HUES6 (cell line): ENCODE measurements around the gene ZNF248.
A peak's percentile ranks its signal among the peaks of the same experiment; 100 is the strongest.

ENCODE experiments used
- H3K27ac ChIP-seq: 2 replicates; pipeline ENCODE4 v1.7.0; 2013; ENCODE audit warnings: low read depth, mild to moderate bottlenecking, low read length, inconsistent platforms
- H3K27me3 ChIP-seq: 2 replicates; pipeline ENCODE4 v1.6.1; 2013; ENCODE audit warnings: low read length; ENCODE audit not compliant: control insufficient read depth, insufficient read depth
- H3K36me3 ChIP-seq: 2 replicates; pipeline ENCODE4 v1.6.1; 2013; ENCODE audit warnings: low read length; ENCODE audit not compliant: control insufficient read depth, insufficient read depth
- H3K4me1 ChIP-seq: 2 replicates; pipeline ENCODE4 v1.6.1; 2013; ENCODE audit warnings: low read length; ENCODE audit not compliant: control insufficient read depth, insufficient read depth
- H3K4me3 ChIP-seq: 2 replicates; pipeline ENCODE4 v1.5.1; 2013; ENCODE audit warnings: low read depth, low read length
- H3K9ac ChIP-seq: one replicate; pipeline ENCODE4 v1.6.1; 2013; ENCODE audit warnings: mild to moderate bottlenecking, low read length
- H3K9me3 ChIP-seq: 2 replicates; pipeline ENCODE4 v1.6.1; 2013; ENCODE audit warnings: low read depth, low read length; ENCODE audit not compliant: control insufficient read depth, insufficient read depth

ZNF248 gene

DNA sequence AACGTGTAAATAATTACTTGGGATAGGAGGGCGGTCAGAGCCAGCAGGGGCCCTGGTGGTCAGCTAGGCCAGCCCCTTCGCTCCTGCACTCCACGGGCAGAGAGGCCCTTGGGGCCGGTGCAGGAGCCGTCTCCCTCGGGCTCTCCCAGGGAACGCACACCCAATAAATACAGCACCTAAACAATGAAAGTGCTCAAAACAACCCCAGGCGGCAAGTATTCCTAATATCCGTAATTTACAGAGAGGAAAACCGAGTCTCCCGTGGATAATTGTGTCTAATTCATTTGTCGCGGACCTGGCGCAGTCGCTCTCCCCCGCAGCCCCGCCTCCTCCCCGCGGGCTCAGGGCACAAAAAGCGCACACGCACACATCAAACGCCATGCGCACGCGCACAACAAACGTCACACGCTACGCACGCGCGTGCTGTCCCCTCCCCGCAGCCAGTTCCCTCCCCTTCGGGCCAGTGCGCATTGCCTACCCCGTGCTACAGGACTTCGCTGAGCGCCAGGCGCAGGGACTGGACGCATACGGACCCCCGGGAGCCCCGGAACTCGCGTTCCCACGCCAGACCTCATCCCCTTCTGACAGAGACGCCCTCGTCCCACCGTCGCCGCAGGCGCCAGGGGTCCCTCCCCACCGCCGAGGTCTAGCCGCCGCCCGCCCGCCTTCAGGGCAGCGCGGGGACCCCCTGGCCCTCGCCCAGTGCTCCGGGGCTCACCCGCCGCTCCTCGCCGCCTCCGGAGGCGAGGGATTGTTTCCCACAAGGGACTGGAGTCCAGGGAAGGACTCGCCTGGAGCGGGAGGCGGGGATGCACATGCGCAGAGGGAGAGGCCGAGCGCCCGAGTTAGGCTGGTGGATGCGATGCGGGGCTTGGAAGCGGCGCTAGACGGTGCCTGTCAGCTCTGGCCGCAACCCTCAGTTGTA lies at the start of gene ZNF248:
ZNF248 (minus strand) TSS at position 324 of the 925 bp plus-strand sequence. CDS start 1,300 bp downstream, outside the sequence.
- Histone ChIP-seq H3K9ac (no peak within 1 kb of the TSS), H3K9me3 (peaks cover 55% of the 10 kb centered on the region), H3K4me3 (peak within 1 kb of the TSS; percentile 55; the same call in 1 of the 2 replicates), H3K36me3 (no peaks in the 10 kb centered on the region), H3K27ac (no peak within 1 kb of the TSS), H3K27me3 (no peaks in the 10 kb centered on the region), H3K4me1 (no peaks in the 10 kb centered on the region)

DNA sequence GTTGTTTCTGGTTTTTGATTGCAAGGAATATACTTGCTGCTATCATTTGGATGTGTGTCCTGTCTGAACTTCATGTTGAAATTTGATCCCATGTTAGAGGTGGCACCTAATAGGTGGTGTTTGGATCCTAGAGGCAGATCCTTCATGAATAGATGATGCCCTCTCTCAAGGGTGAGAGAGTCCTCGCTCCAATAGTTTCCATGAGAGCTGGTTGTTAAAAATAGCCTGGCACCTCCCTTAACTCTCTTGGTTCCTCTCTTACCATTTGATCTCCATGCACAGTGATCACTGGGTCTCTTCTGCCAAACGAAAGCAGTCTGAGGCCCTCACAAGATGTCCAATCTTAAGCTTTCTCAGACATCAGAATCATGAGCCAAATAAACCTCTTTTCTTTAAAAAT lies 49.0 kb upstream of the ZNF248 start:
- Histone ChIP-seq H3K9me3 (peaks cover 35% of the 10 kb centered on the region), H3K27ac (no peak overlapping the region), H3K27me3 (no peaks in the 10 kb centered on the region), H3K4me3 (no peak overlapping the region), H3K4me1 (no peaks in the 10 kb centered on the region), H3K36me3 (no peaks in the 10 kb centered on the region), H3K9ac (no peak overlapping the region)

DNA sequence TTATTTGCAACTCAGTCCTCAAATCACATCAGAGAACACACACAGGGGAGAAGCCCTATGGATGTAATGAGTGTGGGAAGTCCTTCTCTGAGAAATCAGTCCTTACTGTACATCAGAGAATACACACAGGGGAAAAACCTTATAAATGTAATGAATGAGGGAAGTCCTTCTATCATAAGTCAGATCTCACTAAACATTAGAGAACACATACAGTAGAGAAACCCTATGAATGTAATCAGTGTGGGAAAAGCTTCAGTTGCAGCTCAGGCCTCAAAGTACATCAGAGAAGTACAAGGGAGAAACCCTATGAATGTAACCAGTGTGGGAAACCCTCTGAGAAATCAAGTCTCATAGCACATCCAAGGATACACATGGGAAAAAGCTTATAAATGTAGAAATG lies 39.0 kb upstream of the ZNF248 start:
- H3K27ac ChIP-seq = no peak overlapping the region
- no peak overlapping the region for H3K4me3 ChIP-seq
- peaks cover 38% of the 10 kb centered on the region for H3K9me3 ChIP-seq
- no peaks in the 10 kb centered on the region for H3K27me3 ChIP-seq
- no peaks in the 10 kb centered on the region for H3K36me3 ChIP-seq
- H3K9ac ChIP-seq = no peak overlapping the region
- no peaks in the 10 kb centered on the region for H3K4me1 ChIP-seq

DNA sequence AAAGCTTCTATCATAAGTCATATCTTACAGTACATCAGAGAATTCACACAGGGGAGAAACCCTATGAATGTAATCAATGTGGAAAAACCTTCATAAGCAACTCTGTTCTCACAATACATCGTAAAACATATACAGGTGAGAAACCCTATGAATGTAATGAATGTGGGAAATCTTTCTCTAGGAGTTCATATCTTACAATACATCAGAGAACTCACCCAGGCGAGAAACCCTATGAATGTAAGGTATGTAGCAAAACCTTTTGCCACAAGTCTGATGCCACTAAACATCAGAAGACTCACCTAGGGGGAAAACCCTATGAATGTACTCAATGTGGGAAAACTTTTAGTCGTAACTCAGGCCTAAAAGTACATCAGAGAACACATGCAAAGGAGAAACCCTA lies 38.3 kb upstream of the ZNF248 start:
- H3K4me3 ChIP-seq = no peak overlapping the region
- no peaks in the 10 kb centered on the region for H3K4me1 ChIP-seq
- H3K27me3 ChIP-seq = no peaks in the 10 kb centered on the region
- no peaks in the 10 kb centered on the region for H3K36me3 ChIP-seq
- H3K9me3 ChIP-seq = peaks cover 44% of the 10 kb centered on the region
- H3K27ac ChIP-seq = no peak overlapping the region
- H3K9ac ChIP-seq = no peak overlapping the region

DNA sequence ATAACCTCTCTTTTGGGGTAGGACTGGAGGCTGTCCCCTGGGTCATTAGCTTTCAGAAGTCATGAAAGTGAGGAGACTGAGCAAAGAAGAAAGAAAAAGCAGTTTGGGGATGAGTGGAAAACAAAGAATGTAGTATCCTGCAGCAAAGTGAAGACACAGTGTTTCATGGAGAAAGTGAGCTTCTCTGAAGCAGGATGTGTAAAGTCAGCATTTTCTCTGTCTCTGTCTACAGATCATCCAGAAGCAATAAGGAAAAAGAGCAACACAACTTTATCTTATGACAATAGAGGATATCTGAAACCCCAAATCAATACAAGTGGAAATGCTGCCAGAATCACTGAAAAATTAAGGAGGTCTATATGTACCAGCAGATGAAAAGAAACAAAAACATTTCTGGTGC lies 28.4 kb upstream of the ZNF248 start:
- Histone ChIP-seq H3K27ac (no peak overlapping the region), H3K9ac (no peak overlapping the region), H3K4me1 (no peaks in the 10 kb centered on the region), H3K36me3 (no peaks in the 10 kb centered on the region), H3K9me3 (peaks cover 43% of the 10 kb centered on the region), H3K4me3 (no peak overlapping the region), H3K27me3 (no peaks in the 10 kb centered on the region)

DNA sequence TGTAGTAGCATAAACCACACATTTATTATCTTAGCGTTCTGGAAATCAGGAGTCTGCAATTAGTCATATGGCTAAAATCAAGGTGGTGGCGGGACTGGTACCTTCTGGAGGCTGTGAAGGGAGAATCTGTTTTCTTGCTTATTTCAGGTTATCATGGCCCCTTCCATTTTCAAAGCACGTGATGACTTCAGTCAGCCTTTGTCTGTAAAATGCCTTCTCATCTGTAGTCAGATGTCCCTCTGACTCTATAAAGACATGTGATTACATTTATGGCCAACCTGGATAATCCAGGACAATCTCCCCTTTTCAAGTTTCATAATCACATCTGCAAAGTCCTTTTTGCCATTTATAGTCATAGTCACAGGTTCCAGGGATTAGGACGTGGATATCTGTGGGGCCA lies 15.5 kb upstream of the ZNF248 start:
- no peaks in the 10 kb centered on the region for H3K36me3 ChIP-seq
- peaks cover 53% of the 10 kb centered on the region; the same call in 1 of the 2 replicates for H3K9me3 ChIP-seq
- H3K27me3 ChIP-seq = no peaks in the 10 kb centered on the region
- H3K27ac ChIP-seq = no peak overlapping the region
- no peak overlapping the region for H3K9ac ChIP-seq
- H3K4me1 ChIP-seq = no peaks in the 10 kb centered on the region
- no peak overlapping the region for H3K4me3 ChIP-seq

DNA sequence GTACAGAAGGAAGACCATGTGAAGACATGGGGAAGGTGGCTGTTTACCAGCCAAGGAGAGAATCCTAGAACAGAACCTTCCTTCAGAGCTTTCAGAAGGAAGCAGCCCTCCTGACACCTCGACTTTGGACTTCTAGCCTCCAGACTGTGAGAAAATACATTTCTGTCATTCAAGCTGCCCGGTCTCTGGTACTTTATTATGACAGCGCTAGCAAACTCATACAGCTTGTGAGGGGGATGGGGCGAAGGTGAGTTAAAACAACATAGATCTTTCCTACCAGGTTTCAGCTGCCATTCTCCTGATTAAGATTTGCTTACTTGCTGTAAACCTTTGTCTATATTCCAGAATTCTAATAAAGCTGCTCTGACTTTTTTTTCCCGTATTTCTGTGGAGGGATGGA lies 14.9 kb upstream of the ZNF248 start:
- Histone ChIP-seq H3K4me1 (no peaks in the 10 kb centered on the region), H3K9ac (no peak overlapping the region), H3K27me3 (no peaks in the 10 kb centered on the region), H3K36me3 (no peaks in the 10 kb centered on the region), H3K4me3 (no peak overlapping the region), H3K9me3 (peaks cover 48% of the 10 kb centered on the region; the same call in 1 of the 2 replicates), H3K27ac (no peak overlapping the region)

DNA sequence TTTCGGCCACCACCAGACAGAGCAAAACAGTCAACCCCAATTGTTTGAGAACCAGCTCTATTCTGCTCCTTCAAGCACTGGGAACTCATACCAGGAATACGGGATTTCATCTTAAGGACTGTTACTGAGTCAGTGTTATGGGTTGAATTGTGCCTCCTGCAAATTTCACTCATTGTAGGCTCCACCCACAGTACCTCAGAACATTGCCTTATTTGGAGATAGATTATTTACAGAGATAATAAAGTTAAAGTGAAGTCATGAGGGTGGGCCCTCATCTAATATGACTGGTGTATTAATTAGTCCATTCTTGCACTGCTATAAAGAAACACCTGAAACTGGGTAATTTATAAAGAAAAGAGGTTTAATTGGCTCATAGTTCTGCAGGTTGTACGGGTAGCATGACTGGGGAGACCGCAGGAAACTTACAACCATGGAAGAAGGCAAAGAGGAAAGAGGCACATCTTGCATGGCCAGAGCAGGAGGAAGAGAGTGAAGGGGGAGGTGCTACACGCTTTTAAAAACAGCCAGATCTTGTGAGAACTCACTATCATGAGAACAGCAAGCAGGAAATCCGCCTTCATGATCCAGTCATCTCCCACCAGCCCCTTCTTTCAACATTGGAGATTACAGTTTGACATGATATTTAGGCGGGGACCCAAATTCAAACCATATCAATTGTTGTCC lies 14.3 kb upstream of the ZNF248 start:
- H3K4me3 ChIP-seq = no peak overlapping the region
- H3K36me3 ChIP-seq = no peaks in the 10 kb centered on the region
- H3K9me3 ChIP-seq = peaks cover 48% of the 10 kb centered on the region; the same call in 1 of the 2 replicates
- H3K4me1 ChIP-seq = no peaks in the 10 kb centered on the region
- H3K9ac ChIP-seq = no peak overlapping the region
- H3K27me3 ChIP-seq = no peaks in the 10 kb centered on the region
- H3K27ac ChIP-seq = no peak overlapping the region

DNA sequence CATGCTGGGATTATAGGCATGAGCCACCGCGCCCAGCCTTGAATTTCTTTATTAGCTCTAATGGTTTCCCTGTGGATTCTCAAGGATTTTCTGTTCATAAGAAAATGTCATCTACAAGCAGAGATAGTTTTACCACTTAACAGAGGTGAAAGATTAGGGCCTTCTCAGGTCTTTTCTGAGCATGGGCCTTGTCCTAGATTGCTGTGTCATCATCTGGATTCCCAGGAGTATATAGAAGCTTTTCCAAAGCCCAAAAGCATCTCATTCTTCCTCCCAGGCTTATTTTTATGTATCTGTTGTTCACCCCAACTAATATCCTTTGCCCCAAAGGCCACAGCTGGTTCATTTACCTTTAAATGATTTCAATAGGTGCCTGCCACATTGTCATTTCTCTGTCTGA lies 13.7 kb upstream of the ZNF248 start:
- Histone ChIP-seq H3K27me3 (no peaks in the 10 kb centered on the region), H3K4me3 (no peak overlapping the region), H3K4me1 (no peaks in the 10 kb centered on the region), H3K9ac (no peak overlapping the region), H3K36me3 (no peaks in the 10 kb centered on the region), H3K27ac (no peak overlapping the region), H3K9me3 (peaks cover 52% of the 10 kb centered on the region; the same call in 1 of the 2 replicates)

DNA sequence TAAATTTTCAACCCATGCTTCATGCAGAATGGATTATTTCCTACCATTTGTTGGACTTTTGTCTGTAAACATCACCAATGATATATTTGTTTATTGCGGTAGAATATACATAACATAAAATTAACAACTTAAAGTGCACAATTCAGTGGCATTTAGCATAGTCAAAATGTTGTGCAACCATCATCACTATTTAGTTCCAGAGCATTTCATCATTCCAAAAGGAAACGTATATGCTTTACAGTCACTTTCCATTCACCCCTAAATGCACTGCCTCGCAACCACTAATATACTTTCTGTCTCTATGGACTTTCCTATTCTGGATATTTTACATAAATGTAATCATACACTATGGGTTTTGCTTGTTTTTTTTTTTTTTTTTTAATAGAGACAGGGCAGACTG lies 11.4 kb upstream of the ZNF248 start:
- no peaks in the 10 kb centered on the region for H3K27me3 ChIP-seq
- no peak overlapping the region for H3K27ac ChIP-seq
- no peak overlapping the region for H3K9ac ChIP-seq
- H3K4me3 ChIP-seq = no peak overlapping the region
- H3K36me3 ChIP-seq = no peaks in the 10 kb centered on the region
- no peaks in the 10 kb centered on the region for H3K4me1 ChIP-seq
- peaks cover 63% of the 10 kb centered on the region; the same call in 1 of the 2 replicates for H3K9me3 ChIP-seq
